Measurements from ENCODE around the gene TIA1.
"Not testable (repeated sequence)": the region's sequence is repeated elsewhere in the genome, so short reads cannot be mapped to it uniquely, and the experiment has no call there.

TIA1 gene

DNA sequence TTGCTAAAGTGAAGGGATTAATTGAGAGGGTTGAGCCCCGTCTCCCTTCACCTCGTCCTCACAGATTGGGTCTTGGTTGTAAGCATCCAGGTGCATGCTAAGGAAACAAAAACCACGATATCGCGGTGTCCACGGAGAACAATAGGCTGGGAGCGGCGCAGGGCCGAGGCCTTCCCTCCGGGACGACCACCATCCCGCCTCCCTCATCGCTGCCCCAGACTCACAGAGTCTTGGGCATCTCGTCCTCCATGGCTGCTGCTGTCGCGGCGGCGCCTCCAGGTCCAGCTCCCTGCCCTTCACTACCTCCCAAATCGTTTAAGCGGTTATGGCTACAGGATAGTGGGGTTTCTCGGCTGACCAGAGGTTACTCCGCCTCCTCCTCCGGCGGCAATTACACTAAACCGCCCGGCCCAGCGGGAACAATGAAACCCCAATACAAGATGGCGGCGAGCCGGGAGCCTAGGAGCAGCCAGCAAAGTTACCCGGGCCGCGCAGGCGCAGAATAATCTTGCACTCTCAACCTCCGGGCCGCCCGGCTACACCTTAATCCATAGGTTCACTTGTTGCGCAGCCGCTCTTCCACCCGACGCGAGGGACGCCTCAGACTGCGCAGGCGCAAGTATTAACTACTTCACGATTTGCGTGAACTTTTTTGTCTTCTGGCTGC, at the start of gene TIA1:
TIA1 (minus strand) TSS at position 448 of the 667 bp plus-strand sequence; CDS start at position 250, 198 bp downstream.
- DNase-seq = peak; percentile 98

DNA sequence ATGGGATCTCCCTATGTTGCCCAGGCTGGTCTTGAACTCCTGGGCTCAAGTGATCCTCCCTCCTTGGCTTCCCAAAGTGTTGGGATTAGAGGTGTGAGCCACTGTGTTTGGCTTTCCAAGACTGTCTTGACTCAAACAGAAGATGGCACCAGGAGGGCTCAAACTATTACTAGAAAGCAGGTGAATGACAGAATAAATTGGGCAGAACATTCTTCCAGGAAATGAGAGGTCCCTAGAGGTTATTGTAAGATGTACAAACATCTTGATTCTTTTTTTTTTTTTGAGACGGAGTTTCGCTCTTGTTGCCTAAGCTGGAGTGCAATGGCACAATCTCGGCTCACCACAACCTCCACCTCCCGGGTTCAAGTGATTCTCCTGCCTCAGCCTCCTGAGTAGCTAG, 49.4 kb upstream of the TIA1 start:
- DNase-seq = not testable (repeated sequence)

DNA sequence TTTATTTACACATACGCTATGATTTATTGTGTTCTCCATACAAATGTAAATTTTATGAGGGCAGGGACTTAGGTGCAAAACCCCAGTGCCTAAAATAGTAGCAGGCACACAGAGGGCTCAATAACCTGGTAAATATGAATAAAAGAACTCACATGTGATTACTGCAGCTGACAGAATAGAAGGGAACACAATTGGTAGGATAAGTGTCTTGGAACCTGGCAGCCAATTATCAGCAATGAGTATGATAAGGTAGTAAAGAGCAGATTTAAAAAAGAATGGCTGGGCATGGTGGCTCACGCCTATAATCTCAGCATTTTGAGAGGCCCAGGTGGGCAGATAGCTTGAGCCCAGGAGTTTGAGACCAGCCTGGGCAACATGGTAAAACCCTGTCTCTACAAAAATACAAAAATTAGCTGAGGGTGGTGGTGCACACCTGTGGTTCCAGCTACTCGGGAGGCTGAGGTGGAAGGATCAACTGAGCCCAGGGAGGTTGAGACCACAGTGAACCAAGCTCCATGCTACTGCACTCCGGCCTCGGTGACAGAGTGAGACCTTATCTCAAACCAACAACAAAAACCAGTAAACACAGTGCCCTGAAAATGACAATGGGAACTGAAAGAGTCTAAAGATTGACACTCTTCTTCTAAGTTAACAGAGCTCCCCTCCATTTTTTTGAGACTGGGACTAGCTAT, 35.2 kb upstream of the TIA1 start:
- no peak for DNase-seq

DNA sequence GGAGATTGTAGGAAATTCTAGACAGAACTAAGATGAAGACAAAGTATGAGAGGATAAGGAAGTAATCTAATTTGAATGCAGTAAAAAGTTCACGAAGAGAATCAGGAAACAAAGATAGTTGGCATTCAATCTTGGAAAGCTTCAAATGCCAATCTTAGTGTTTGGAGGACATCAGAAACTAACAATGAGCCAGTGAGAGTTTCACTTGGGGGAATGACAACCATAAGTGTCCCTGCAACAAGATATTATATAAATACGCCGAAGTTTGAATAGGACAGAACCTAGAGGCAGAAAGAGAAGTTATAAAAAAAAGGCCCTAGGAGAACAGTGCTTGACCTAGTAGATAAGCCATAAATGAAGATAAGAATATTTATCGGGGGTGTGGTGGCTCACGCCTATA, 34.0 kb upstream of the TIA1 start:
- DNase-seq = no peak

GRCh38 chr2:70280242-70280798, 31.9 kb upstream of the TIA1 start:
- DNase-seq = no peak

GRCh38 chr2:70270323-70270722, 21.9 kb upstream of the TIA1 start:
- DNase-seq = no peak

DNA sequence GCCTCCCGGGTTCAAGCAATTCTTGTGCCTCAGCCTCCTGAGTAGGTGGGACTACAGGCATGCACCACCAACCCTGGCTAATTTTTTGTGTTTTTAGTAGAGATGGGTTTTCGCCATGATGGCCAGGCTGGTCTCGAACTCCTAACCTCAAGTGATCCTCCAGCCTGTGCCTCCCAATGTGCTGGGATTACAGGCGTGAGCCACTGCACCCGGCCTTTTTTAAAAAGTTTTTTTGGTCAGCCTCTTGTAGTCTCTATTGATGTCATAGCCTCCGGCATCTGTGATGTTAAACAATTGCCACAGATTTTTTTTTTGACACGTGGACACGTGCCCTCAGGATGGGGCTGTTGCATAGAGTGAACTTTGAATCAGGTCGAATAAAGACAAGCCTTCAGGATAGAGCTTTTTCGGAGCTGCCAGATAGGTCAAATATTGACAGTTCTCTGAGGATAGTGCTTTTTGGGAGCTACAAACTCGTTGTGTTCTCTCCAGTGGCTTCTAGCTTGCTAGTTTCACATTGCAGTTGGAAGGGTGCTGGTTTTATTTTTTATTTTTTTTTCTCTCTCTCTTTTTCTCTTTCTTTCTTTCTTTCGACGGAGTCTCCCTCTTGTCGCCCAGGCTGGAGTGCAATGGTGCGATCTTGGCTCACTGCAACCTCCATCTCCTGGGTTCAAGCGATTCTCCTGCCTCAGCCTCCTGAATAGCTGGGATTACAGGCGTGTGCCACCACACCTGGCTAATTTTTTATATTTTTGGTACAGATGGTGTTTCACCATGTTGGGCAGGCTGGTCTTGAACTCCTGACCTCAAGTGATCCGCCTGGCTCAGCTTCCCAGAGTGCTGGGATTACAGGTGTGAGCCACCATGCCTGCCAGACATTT, 21.2 kb upstream of the TIA1 start:
- not testable (repeated sequence) for DNase-seq

DNA sequence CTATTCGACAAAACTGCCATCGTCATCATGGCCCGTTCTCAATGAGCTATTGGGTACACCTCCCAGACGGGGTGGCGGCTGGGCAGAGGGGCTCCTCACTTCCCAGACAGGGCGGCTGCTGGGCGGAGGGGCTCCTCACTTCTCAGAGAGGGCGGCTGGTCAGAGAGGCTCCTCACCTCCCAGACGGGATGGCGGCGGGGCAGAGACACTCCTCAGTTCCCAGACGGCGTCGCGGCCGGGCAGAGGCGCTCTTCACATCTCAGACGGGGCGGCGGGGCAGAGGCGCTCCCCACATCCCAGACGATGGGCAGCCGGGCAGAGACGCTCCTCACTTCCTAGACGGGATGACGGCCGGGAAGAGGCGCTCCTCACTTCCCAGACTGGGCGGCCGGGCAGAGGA, 18.5 kb upstream of the TIA1 start:
- not testable (repeated sequence) for DNase-seq

DNA sequence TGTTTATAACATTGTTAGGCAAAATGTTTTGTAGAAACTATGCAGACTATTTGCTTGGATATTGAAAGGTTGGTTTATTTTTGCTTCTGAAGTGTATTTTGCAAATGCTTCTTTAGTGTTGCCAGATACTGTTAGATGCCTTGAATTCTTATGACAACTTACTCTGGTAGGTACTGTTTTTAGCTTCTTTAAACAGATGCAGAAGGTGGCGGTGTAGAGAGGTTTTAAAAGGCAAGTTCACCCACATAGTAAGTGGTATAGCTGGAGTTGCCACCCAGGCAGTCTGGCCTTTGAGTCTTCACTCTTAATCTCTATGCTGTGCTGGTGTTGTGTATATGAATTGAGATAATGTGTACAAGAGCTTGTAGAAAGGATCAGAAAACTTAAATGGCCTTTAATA, 13.1 kb upstream of the TIA1 start:
- no peak for DNase-seq

- no peak for DNase-seq
These were observed 10.1 kb upstream of the TIA1 start for GRCh38 chr2:70258532-70258875.

GRCh38 chr2:70255637-70256314, 7.3 kb upstream of the TIA1 start:
- no peak for DNase-seq

GRCh38 chr2:70250434-70250833, 2.0 kb upstream of the TIA1 start:
- no peak for DNase-seq

- peak; percentile 33 for DNase-seq
These were observed 856 bp downstream of the TIA1 start for GRCh38 chr2:70247364-70248180.

GRCh38 chr2:70243806-70244584, 4.4 kb downstream of the TIA1 start:
- DNase-seq = no peak

- no peak for DNase-seq
These were observed 5.9 kb downstream of the TIA1 start for GRCh38 chr2:70242552-70242951.

GRCh38 chr2:70241340-70241739, 7.1 kb downstream of the TIA1 start:
- DNase-seq = no peak

DNA sequence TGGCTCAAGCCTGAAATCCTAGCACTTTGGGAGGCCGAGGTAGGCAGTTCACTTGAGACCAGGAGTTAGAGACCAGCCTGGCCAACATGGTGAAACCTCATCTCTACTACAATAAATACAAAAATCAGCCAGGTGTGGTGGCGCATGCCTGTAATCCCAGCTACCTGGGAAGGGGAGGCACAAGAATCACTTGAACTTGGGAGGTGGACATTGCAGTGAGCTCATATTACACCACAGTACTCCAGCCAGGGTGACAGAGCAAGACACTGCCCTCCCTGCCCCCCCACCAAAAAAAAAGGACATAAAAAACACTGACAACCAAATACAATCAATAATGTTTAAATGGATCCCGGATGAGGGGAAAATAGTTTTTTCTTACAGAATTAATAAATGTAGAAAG, 7.8 kb downstream of the TIA1 start:
- no peak for DNase-seq

GRCh38 chr2:70233926-70234325, 14.5 kb downstream of the TIA1 start:
- DNase-seq = no peak

GRCh38 chr2:70226781-70227180, 21.6 kb downstream of the TIA1 start:
- no peak for DNase-seq

DNA sequence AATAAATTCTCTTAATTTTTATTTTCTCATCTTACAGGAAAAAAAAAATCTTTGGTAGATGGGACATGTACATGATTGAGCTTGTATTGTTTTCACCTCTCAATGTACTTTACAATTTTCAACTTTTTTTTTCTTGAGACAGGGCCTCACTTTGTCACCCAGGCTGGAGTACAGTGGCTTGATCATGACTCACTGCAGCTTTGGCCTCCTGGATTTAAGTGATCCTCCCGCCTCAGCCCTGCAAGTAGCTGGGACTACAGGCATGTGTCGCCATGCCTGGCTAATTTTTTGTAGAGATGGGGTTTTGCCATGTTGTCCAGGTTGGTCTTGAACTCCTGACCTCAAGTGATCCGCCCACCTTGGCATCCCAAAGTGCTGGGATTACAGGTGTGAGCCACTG, 25.1 kb downstream of the TIA1 start:
- DNase-seq = not testable (repeated sequence)

GRCh38 chr2:70214953-70215549, 33.4 kb downstream of the TIA1 start:
- no peak for DNase-seq

Measured in NCI-H1105 (cell line).